Activated naive CD4-positive, alpha-beta T cell treated with anti-CD3 and anti-CD28 coated beads for 36 hours (primary cell): ENCODE measurements around the gene FAM13B. TPM values are rescaled to one million over a fixed set of nuclear protein-coding genes. Genes with fewer than 3 reads are reported as not detected.
"Not testable (repeated sequence)": the region's sequence is repeated elsewhere in the genome, so short reads cannot be mapped to it uniquely, and the experiment has no call there.

ENCODE experiments used
- CTCF ChIA-PET: fragments of 350-600 bp; sonication (Branson Sonifier 250); formaldehyde crosslinking; loops from one replicate; lab custom pipeline; 2021; ENCODE audit warnings: antibody characterized with exemption; lab: Charles Lee
- DNase-seq: peaks from one replicate; pipeline ENCODE4 v3.0.0-alpha.2; 2020
- H3K27ac Mint-ChIP-seq: one replicate; pipeline ENCODE4 v1.8.0; 2021; ENCODE audit warnings: mild to moderate bottlenecking, mixed read lengths
- H3K27me3 Mint-ChIP-seq: one replicate; pipeline ENCODE4 v1.8.0; 2021; ENCODE audit warnings: low read depth, mixed read lengths
- H3K36me3 Mint-ChIP-seq: one replicate; pipeline ENCODE4 v1.8.0; 2021; ENCODE audit warnings: low read depth, mixed read lengths
- H3K4me1 Mint-ChIP-seq: one replicate; pipeline ENCODE4 v1.8.0; 2021; ENCODE audit warnings: low read depth, mixed read lengths
- H3K4me3 Mint-ChIP-seq: one replicate; pipeline ENCODE4 v1.8.0; 2021; ENCODE audit warnings: mild to moderate bottlenecking, moderate library complexity, mixed read lengths
- H3K9me3 Mint-ChIP-seq: one replicate; pipeline ENCODE4 v1.8.0; 2021; ENCODE audit warnings: mixed read lengths
- intact Hi-C: fragments of 100-400 bp; cut with micrococcal nuclease; formaldehyde crosslinking; loops from one replicate; pipeline ENCODE4 v1.15.1; 2023
- total RNA-seq, 2 experiments: library from RNA; stranded (reverse); gene quantifications; one replicate each; pipeline ENCODE4 v1.2.3, GENCODE V29; 2021

FAM13B gene
- 10 to 100 TPM in 1 of 2 experiments, 1 to 10 TPM in 1; 9.4 to 14.5 TPM for total RNA-seq

DNA sequence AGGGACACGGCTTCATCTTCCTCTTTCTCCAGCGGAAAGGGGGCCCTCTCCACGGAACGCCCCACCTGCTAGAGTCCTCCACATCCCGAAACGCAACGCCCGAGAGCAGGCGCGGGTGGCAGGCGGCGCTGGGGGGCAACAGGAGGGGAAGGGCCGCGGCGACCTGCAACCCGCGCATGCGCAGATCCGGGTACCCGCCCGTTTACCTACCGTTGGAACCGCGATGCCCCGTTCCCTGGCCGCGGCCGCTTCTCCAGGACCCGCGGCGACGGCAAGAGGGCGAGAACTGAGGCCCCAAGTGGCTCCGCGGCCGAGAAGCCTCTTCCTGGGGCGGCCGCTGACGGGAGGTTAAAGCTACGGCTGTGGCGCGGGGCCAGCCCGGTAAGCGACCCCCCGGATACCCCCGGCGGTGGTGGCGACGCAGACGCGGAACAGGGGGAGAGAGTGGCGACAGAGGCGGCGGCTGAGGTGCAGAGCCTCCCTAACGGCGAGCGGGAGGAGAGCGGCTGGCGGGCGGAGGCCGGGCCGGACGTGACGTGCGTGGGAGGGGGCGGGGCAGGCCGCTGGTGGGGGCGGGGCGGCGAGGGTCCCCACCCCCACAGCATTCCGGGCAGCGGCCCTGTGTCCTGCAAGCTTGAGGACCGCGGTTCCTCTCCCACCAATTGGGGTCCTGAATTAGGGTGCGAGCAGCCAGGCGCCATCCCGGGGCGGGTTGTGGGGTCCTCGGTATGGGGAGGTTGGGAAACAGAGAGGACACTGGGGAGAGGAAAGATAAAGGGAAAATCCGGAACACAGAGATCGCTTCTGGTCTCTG is at the start of gene FAM13B:
TSS of gene FAM13B (minus strand) at position 508 of the 814 bp plus-strand sequence. CDS start 13,968 bp downstream, outside the sequence.
- peak within 1 kb of the TSS; percentile 94 for H3K27ac Mint-ChIP-seq
- peak within 1 kb of the TSS; percentile 98 for H3K4me3 Mint-ChIP-seq
- peak; percentile 79 for DNase-seq
- peaks cover 51% of the 10 kb centered on the region for H3K4me1 Mint-ChIP-seq
- CTCF ChIA-PET = interaction anchor here (0.7 to 7.9 kb wide), 8 partner anchors 9 to 413 kb away, joined by 3 to 243 read pairs (median 8); no protein-coding TSS in a partner anchor
- no peaks in the 10 kb centered on the region for H3K27me3 Mint-ChIP-seq
- peaks cover 10% of the 10 kb centered on the region for H3K36me3 Mint-ChIP-seq
- H3K9me3 Mint-ChIP-seq = no peaks in the 10 kb centered on the region
- intact Hi-C loops = loop anchor here (1.0 to 5.0 kb wide), 8 partner anchors 34 to 300 kb away; partner anchors contain the start of genes CDC23, CDC25C, HNRNPA0 and KIF20A

DNA sequence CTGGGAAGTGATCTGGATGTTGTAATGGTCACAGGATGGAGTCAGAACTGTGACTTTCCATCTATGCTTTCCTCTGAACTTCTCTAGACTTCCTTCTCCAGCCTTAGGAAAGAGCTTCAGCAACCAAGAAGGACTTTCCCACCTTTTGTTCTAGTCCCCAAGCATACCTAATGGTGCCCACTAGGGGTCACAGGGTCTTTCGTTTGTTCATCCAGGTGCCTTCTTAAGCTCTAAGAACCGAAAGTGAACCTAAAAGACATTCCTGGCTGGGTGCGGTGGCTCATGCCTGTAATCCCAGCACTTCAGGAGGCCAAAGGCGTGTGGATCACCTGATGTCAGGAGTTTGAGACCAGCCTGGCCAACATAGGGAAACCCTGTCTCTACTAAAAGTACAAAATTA is 49.2 kb upstream of the FAM13B start:
- Mint-ChIP-seq H3K27me3 (no peaks in the 10 kb centered on the region), H3K4me3 (no peak overlapping the region), H3K27ac (peak overlapping the region; percentile 24), H3K4me1 (peaks cover 14% of the 10 kb centered on the region), H3K36me3 (no peaks in the 10 kb centered on the region), H3K9me3 (no peaks in the 10 kb centered on the region)
- intact Hi-C loops = no loop called here
- no peak for DNase-seq
- CTCF ChIA-PET = interaction anchor here (0.9 to 7.0 kb wide), 8 partner anchors 10 to 452 kb away, joined by 3 to 73 read pairs (median 6); no protein-coding TSS in a partner anchor

DNA sequence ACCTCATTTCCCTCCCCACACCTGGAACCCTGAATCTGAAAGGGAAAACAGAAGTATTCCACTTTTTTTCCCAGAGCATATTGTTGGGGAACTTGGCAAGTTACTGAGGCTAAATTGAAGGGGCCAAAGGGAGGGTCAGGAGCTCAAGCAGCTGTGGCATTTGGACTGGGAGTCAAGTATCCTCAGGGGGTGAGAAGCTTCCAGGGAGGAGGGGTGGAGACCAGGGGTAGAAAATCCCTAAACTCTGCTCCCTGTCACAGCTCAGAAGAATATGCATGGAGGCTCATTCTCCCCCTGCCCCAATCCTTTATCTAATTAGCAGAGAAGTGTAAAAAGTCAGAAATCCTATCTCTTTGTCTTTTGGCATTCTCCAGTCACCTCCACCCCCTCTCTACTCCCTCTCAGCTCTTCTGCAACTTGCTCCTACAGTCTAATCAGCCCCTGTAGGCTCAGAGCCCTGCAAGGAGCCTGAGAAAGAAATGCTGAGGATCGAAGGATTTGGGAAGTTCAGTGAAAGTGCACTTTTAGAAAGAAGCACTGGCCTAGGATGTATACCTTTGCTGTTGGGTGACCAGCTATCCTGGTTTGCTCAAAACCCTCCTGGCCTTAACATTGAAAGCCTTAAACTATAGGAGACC is 45.2 kb upstream of the FAM13B start:
- Mint-ChIP-seq H3K4me1 (peaks cover 14% of the 10 kb centered on the region), H3K9me3 (no peaks in the 10 kb centered on the region), H3K27me3 (no peaks in the 10 kb centered on the region), H3K27ac (no peak overlapping the region), H3K36me3 (no peaks in the 10 kb centered on the region), H3K4me3 (no peak overlapping the region)
- intact Hi-C loops = loop anchor here (5.0 kb wide), 1 partner anchor 329 kb away; no protein-coding TSS in a partner anchor
- DNase-seq = no peak
- CTCF ChIA-PET = interaction anchor here (0.5 to 7.0 kb wide), 28 partner anchors 10 to 458 kb away, joined by 3 to 78 read pairs (median 3); partner anchors contain the start of genes FAM13B and NME5

DNA sequence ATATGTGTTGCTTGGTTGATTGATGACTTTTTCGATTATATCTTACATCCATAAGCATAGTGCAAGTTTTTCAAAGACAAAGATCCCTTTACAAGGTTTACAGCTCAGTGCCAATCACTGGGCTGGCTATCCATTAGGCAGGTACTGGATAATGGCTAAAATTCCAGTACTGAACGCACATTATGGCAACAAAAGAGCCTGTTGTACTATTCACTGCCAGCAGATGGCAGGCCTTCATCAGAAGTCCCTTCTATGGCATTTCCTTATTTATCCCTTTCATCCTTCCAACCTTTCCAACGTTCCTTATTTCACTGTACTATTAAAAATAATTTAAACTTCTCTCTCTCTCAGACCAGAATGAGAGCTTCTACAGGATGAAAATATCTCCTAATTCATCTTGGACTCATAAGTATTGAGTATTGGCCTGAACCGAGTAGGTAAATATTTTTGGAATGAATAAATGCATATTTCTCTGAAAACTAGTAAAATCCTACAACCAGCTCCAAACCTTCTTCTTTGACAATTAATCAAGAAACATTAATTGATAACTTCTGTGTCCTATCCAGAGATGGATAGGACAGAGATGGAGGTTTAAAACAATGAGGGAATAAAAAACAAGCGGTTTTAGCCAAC is 44.3 kb upstream of the FAM13B start:
- Mint-ChIP-seq H3K27me3 (no peaks in the 10 kb centered on the region), H3K27ac (no peak overlapping the region), H3K4me1 (peaks cover 14% of the 10 kb centered on the region), H3K36me3 (no peaks in the 10 kb centered on the region), H3K9me3 (no peaks in the 10 kb centered on the region), H3K4me3 (no peak overlapping the region)
- DNase-seq = peak; percentile 77
- CTCF ChIA-PET = interaction anchor here (0.5 to 7.0 kb wide), 34 partner anchors 10 to 457 kb away, joined by 3 to 78 read pairs (median 3); partner anchors contain the start of genes FAM13B, KDM3B and NME5
- intact Hi-C loops = loop anchor here (1.0 to 5.0 kb wide), 4 partner anchors 56 to 426 kb away; partner anchors contain the start of gene BRD8

DNA sequence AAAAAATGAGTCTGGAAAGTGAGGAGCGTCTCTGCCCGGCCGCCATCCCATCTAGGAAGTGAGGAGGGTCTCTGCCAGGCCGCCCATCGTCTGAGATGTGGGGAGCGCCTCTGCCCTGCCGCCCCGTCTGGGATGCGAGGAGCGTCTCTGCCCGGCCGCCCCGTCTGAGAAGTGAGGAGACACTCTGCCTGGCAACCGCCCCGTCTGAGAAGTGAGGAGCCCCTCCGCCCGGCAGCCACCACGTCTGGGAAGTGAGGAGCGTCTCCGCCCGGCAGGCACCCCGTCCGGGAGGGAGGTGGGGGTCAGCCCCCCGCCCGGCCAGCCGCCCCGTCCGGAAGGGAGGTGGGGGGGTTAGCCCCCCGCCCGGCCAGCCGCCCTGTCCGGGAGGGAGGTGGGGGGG is 37.1 kb upstream of the FAM13B start:
- intact Hi-C loops, DNase-seq: not testable (repeated sequence)
- CTCF ChIA-PET = interaction anchor here (0.9 to 11.2 kb wide), 12 partner anchors 9 to 441 kb away, joined by 3 to 243 read pairs (median 6); partner anchors contain the start of genes FAM13B and NME5

DNA sequence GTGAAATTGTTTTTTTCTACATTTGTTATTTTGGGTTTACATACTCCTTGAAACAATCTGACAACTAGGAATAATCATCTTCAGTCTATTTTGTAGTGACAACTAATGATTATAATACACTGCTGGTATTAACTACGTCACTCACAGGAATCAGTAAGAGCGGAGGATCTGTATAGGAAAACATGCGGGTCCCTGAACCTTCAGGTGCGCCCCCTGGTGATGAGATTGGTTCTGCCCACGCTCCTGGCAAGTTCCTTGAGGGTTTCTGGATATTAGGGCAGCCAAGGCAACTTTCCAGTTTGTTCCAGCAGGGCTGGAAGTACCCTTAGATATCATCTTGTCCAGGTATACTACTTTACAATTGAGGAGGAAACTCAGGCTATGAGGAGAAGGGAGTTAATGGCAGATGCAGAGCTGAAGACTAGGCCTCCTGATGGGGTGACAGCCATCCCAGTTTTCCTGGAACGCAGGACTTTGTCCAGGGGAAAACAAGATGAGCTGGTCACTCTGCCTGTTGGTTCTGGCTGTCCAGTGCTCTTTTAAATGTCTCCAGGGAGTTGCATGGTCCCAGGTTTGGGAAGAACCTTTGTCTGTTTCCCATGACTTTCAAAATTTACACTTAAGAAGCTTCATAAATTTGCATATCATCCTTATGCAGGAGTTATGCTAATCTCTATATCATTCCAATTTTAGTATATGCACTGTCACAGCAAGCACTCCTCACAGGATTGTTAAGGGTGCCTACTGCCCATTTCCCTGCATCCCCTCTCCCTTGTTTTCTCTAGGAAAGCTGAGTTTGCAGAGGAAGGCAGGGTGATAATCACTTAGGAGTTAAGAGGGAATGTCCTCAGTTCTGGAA is 36.1 kb upstream of the FAM13B start:
- intact Hi-C loops = loop anchor here (1.0 kb wide), 3 partner anchors 33 to 440 kb away; no protein-coding TSS in a partner anchor
- peak; percentile 84 for DNase-seq
- CTCF ChIA-PET = interaction anchor here (0.6 to 11.2 kb wide), 32 partner anchors 8 to 440 kb away, joined by 3 to 243 read pairs (median 4); partner anchors contain the start of genes FAM13B and NME5
- no peaks in the 10 kb centered on the region for H3K9me3 Mint-ChIP-seq
- H3K4me3 Mint-ChIP-seq = no peak overlapping the region
- no peaks in the 10 kb centered on the region for H3K27me3 Mint-ChIP-seq
- no peaks in the 10 kb centered on the region for H3K36me3 Mint-ChIP-seq
- peaks cover 4% of the 10 kb centered on the region for H3K4me1 Mint-ChIP-seq
- no peak overlapping the region for H3K27ac Mint-ChIP-seq

More for the DNA sequence above, 37.1 kb upstream of the FAM13B start:
- not testable (repeated sequence) for H3K36me3 Mint-ChIP-seq, H3K27ac Mint-ChIP-seq, H3K27me3 Mint-ChIP-seq, H3K4me3 Mint-ChIP-seq, H3K9me3 Mint-ChIP-seq, H3K4me1 Mint-ChIP-seq

DNA sequence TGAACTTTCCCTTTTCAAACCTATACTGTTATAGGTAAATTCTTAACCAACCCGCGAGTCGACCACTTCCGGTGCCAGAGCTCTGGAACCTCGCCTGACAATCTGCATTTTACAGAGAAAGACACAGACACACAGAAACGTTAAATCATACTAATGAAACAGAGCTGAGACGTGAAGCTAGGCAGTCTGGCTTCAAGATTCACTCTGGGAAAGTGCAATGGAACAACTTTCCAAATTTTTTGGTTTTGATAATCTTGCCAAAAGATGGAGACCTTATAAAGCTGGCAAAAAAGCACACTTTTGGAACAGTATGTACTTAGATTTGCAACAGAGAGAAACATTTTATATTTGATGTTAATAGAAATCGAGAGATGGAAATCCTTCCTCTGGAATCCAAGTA is 35.1 kb upstream of the FAM13B start:
- Mint-ChIP-seq H3K27me3 (no peaks in the 10 kb centered on the region), H3K9me3 (no peaks in the 10 kb centered on the region), H3K36me3 (no peaks in the 10 kb centered on the region), H3K4me1 (peaks cover 4% of the 10 kb centered on the region), H3K4me3 (no peak overlapping the region), H3K27ac (no peak overlapping the region)
- CTCF ChIA-PET = interaction anchor here (0.6 to 11.2 kb wide), 16 partner anchors 11 to 327 kb away, joined by 3 to 243 read pairs (median 4); partner anchors contain the start of gene FAM13B
- DNase-seq = no peak
- intact Hi-C loops = loop anchor here (1.0 kb wide), 3 partner anchors 32 to 439 kb away; no protein-coding TSS in a partner anchor

DNA sequence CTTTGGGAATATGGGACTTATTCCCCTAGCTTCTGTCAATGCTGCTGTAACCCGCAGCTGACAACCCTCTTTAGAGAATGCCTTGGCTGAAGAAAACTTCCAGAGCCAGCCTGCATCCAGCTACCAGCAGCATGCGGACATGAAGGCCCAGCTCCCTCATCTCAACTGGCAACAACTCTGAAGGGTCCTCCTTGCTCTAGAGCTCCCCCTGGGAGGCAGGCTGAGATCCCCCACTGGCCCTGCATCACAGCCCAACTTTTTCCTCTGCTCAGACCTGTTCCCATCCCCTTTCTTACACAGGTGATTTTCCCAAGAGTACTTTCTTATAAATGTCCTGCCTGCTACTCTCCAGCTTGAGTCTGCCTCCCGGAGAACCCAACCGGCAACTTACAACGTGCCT is 32.2 kb upstream of the FAM13B start:
- Mint-ChIP-seq H3K27ac (no peak overlapping the region), H3K36me3 (no peaks in the 10 kb centered on the region), H3K27me3 (no peaks in the 10 kb centered on the region), H3K9me3 (no peaks in the 10 kb centered on the region), H3K4me3 (no peak overlapping the region), H3K4me1 (peaks cover 4% of the 10 kb centered on the region)
- CTCF ChIA-PET = interaction anchor here (0.6 to 11.2 kb wide), 9 partner anchors 9 to 435 kb away, joined by 3 to 243 read pairs (median 5); partner anchors contain the start of gene FAM13B
- peak; percentile 14 for DNase-seq
- intact Hi-C loops = no loop called here

DNA sequence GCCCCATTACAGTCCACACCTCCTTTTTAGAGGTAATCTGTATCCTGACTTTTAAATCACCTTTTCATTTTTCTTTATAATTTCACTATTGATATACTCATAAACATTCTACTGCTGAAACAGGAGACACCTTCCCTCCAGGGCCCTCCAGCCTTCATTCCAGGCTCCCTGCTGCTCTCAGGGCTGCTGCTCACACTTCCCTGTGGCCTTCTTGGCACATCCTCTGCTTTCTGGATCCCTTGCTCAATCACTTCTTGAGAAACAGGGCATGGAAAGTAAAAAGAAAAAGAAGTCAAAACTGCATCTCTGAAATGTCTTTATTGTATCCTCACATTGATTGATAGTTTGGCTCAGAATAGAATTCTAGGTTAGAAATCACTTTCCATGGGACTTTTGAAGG is 31.6 kb upstream of the FAM13B start:
- CTCF ChIA-PET = interaction anchor here (0.6 to 11.2 kb wide), 10 partner anchors 8 to 435 kb away, joined by 3 to 243 read pairs (median 5); partner anchors contain the start of gene FAM13B
- DNase-seq = no peak
- H3K4me1 Mint-ChIP-seq = peaks cover 4% of the 10 kb centered on the region
- H3K36me3 Mint-ChIP-seq = no peaks in the 10 kb centered on the region
- H3K9me3 Mint-ChIP-seq = no peaks in the 10 kb centered on the region
- intact Hi-C loops = no loop called here
- no peak overlapping the region for H3K27ac Mint-ChIP-seq
- no peak overlapping the region for H3K4me3 Mint-ChIP-seq
- no peaks in the 10 kb centered on the region for H3K27me3 Mint-ChIP-seq

DNA sequence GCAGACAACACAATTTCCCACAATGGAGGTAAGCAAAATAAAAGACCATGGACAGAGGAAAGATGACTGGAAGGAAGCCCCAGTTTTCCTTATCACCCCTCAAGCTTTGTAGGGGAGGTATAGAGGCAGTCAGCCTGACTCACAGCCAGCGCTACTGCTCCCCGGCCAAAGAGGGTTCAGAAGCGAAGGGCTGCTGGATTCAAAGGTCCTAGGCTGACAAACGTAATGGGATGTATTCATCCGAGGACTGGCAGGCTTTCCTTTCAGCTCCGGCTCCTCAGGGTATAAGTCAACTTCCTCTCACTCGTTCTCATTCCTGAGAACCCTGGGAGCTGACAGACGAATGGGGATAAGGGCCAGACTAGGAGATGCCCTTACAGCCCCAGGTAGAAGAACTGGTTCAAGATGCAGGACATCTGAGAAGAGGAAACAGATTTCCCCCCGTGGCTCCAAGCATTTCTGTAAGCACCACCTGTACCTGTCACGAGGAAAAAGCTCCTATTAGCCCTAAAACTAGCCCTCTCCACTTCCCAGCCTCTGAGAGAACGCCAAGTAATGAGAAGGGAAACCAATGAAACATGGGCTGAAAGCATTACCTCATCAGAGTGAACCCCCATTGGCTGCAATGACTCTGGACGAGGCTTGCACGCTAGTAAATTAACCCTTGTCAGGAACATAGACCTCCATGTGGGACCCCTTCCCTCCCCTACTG is 22.1 kb upstream of the FAM13B start:
- intact Hi-C loops = no loop called here
- Mint-ChIP-seq H3K36me3 (no peaks in the 10 kb centered on the region), H3K4me1 (peaks cover 8% of the 10 kb centered on the region), H3K27me3 (no peaks in the 10 kb centered on the region), H3K9me3 (no peaks in the 10 kb centered on the region), H3K27ac (no peak overlapping the region), H3K4me3 (no peak overlapping the region)
- CTCF ChIA-PET = interaction anchor here (1.0 to 2.8 kb wide), 3 partner anchors 14 to 19 kb away, joined by 4 to 16 read pairs (median 13); no protein-coding TSS in a partner anchor
- no peak for DNase-seq
